ENCODE measurements around the gene NAALADL2. TPM values are rescaled to one million over a fixed set of nuclear protein-coding genes. Genes with fewer than 3 reads are reported as not detected.
"Not testable (repeated sequence)": the region's sequence is repeated elsewhere in the genome, so short reads cannot be mapped to it uniquely, and the experiment has no call there.

Gene NAALADL2
- total RNA-seq, 1 experiment from 2014 or later: 3.1 TPM

- Histone ChIP-seq H3K4me3 (no peak overlapping the region), H3K36me3 (no peaks in the 10 kb centered on the region), H3K9me3 (replicated peaks) (no peaks in the 10 kb centered on the region), H3K27ac (no peak overlapping the region), H3K4me1 (0 out of 2 replicates have a peak, but pooled peaks cover 4% of the 10 kb centered on the region), H3K27me3 (no peaks in the 10 kb centered on the region)
- no peak for DNase-seq
These were observed 239.5 kb downstream of the NAALADL2 start for GRCh38 chr3:175098644-175099043.

- Histone ChIP-seq H3K27me3 (no peaks in the 10 kb centered on the region), H3K36me3 (no peaks in the 10 kb centered on the region), H3K4me3 (no peak overlapping the region), H3K27ac (no peak overlapping the region), H3K4me1 (no peaks in the 10 kb centered on the region), H3K9me3 (replicated peaks) (no peaks in the 10 kb centered on the region)
- no peak for DNase-seq
These were observed 243.0 kb downstream of the NAALADL2 start for GRCh38 chr3:175102161-175102560.

DNA sequence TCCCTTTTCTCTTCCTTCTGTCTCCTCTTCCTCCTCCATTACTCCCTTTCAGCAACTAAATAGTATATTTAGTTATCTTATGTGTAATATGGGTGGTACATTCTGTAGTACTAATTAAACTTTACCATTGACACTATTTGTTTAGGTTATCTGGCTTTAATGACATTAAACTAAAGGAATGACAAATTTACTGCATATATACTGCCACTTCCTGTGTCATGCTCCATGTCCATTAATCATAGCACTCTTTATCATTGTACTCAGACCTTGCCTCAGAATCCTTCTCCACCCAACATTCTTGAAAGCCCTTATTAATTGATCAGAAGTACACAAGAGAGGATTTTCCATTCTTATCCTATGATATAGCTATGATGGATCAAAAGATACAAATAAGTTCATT, 244.2 kb downstream of the NAALADL2 start:
- no peak overlapping the region for H3K4me3 ChIP-seq
- no peaks in the 10 kb centered on the region for H3K36me3 ChIP-seq
- no peaks in the 10 kb centered on the region for H3K27me3 ChIP-seq
- no peaks in the 10 kb centered on the region for H3K4me1 ChIP-seq
- no peak overlapping the region for H3K27ac ChIP-seq
- no peaks in the 10 kb centered on the region for H3K9me3 ChIP-seq (replicated peaks)
- DNase-seq: no peak

GRCh38 chr3:175105066-175105465, 245.9 kb downstream of the NAALADL2 start:
- Histone ChIP-seq H3K4me1 (no peaks in the 10 kb centered on the region), H3K36me3 (no peaks in the 10 kb centered on the region), H3K27ac (no peak overlapping the region), H3K9me3 (replicated peaks) (no peaks in the 10 kb centered on the region), H3K4me3 (no peak overlapping the region), H3K27me3 (no peaks in the 10 kb centered on the region)
- no peak for DNase-seq

DNA sequence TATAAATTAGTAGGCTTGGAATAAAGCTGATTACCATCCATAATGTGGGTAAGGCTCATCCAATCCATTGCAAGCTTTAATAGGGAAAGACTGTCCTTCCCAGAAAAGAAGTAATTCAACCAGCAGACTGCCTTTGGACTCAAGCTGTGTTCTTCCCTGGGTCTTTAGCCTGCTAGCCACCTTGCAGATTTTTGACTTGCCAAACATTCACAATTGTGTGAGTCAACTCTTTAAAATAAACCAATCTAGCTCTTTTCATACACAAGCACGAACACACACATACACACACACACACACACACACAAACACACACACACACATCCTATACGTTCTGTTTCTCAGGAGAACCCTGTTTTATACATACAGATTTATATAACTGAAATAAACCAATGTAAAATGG, 248.1 kb downstream of the NAALADL2 start:
- H3K9me3 ChIP-seq (replicated peaks): no peaks in the 10 kb centered on the region
- no peaks in the 10 kb centered on the region for H3K27me3 ChIP-seq
- H3K4me3 ChIP-seq: no peak overlapping the region
- H3K36me3 ChIP-seq: no peaks in the 10 kb centered on the region
- DNase-seq: no peak
- no peaks in the 10 kb centered on the region for H3K4me1 ChIP-seq
- no peak overlapping the region for H3K27ac ChIP-seq

GRCh38 chr3:175107995-175108394, 248.9 kb downstream of the NAALADL2 start:
- Histone ChIP-seq H3K27ac (no peak overlapping the region), H3K4me3 (no peak overlapping the region), H3K27me3 (no peaks in the 10 kb centered on the region), H3K4me1 (no peaks in the 10 kb centered on the region), H3K36me3 (no peaks in the 10 kb centered on the region), H3K9me3 (replicated peaks) (no peaks in the 10 kb centered on the region)
- DNase-seq: no peak

DNA sequence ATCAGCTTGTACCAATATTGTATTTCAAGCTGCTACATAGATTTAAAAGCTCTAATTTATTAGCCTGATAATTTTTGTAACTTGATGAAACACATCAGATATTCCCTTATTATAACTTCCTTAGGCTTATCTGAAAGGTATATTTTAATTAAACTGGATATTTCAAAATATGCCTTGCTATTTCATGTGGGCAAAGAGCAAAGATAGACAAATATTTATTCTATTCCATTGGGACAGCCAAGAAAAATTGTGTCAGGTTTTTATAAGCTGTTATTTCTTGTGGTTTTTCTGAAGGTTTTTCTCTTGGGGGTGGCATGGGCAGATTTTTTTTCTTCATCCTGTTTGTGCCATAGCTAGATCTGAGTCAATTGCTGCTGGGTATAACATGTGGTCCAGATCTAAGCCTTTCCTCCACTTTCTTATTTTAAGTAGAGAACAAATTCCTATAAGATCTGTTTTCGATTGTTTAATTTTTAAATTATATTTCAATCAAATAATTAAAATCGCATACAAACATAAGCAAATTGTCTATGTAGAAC, 249.5 kb downstream of the NAALADL2 start:
- Histone ChIP-seq H3K36me3 (no peaks in the 10 kb centered on the region), H3K4me1 (no peaks in the 10 kb centered on the region), H3K27me3 (no peaks in the 10 kb centered on the region), H3K9me3 (replicated peaks) (no peaks in the 10 kb centered on the region), H3K4me3 (no peak overlapping the region), H3K27ac (no peak overlapping the region)
- DNase-seq: no peak

GRCh38 chr3:175111036-175111435, 251.9 kb downstream of the NAALADL2 start:
- Histone ChIP-seq H3K9me3 (replicated peaks) (0 out of 2 replicates have a peak, but pooled peaks cover 2% of the 10 kb centered on the region), H3K27ac (no peak overlapping the region), H3K36me3 (no peaks in the 10 kb centered on the region), H3K27me3 (no peaks in the 10 kb centered on the region), H3K4me3 (no peak overlapping the region), H3K4me1 (no peaks in the 10 kb centered on the region)
- DNase-seq: no peak

DNA sequence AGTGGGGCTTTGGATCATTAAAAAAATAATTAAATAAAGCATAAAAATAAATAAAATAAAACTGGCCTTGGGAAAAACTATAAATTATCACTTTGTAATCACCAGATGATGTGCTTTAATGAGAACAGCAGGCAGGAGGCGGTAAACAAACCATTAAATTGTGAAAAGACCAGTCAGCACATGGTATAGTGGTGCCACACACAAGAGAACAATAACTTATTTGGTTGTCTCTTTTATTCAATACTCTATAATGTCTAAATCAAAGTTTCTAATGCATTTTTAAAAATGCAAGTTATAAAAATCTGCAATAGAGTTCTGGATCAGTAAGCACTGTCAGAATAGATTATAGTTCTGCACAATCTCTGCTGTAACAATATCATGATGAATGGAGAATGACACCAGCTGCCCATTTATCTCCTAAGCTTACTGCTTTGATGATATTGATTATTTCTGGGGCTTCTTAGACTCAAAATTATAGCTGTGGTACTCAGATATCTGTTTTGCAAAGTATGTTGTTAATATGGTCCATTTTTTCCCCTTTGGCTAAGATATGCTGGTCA, 259.3 kb downstream of the NAALADL2 start:
- DNase-seq: no peak
- H3K4me3 ChIP-seq: no peak overlapping the region

DNA sequence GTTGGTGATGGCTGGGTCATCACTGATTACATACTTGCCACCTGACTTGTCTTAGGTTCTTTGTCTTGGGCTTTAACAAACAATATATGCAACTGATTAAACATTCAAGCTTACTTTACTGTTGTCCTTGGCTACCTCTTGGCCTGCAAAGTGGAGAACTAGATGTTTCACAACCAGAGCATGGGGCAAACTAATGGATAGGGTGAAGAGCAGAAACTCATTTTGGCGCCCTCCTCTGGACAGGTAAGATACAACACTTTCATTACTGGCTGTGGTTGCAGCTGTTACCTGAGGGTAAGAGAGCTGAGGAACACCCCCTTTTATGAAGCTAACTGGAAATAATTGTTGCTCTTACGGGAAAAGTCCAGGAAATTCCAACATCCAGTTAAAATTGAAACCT, 262.1 kb downstream of the NAALADL2 start:
- Histone ChIP-seq H3K27me3 (no peaks in the 10 kb centered on the region), H3K4me3 (no peak overlapping the region), H3K9me3 (replicated peaks) (peaks cover 5% of the 10 kb centered on the region; the same call in 1 of the 2 replicates), H3K4me1 (no peaks in the 10 kb centered on the region), H3K27ac (no peak overlapping the region), H3K36me3 (no peaks in the 10 kb centered on the region)
- DNase-seq: peak in 1 of 2 experiments; percentile 9

More for the DNA sequence above, 259.3 kb downstream of the NAALADL2 start:
- Histone ChIP-seq H3K27me3 (no peaks in the 10 kb centered on the region), H3K36me3 (no peaks in the 10 kb centered on the region), H3K9me3 (replicated peaks) (0 out of 2 replicates have a peak, but pooled peaks cover 2% of the 10 kb centered on the region), H3K27ac (no peak overlapping the region), H3K4me1 (no peaks in the 10 kb centered on the region)

- no peak for DNase-seq
- Histone ChIP-seq H3K27ac (no peak overlapping the region), H3K4me3 (no peak overlapping the region), H3K9me3 (replicated peaks) (peaks cover 5% of the 10 kb centered on the region; the same call in 1 of the 2 replicates), H3K4me1 (no peaks in the 10 kb centered on the region), H3K36me3 (no peaks in the 10 kb centered on the region), H3K27me3 (no peaks in the 10 kb centered on the region)
These were observed 268.0 kb downstream of the NAALADL2 start for GRCh38 chr3:175127075-175127662.

- Histone ChIP-seq H3K27me3 (no peaks in the 10 kb centered on the region), H3K9me3 (replicated peaks) (peaks cover 4% of the 10 kb centered on the region; the same call in 1 of the 2 replicates), H3K27ac (no peak overlapping the region), H3K36me3 (no peaks in the 10 kb centered on the region), H3K4me1 (no peaks in the 10 kb centered on the region), H3K4me3 (no peak overlapping the region)
- no peak for DNase-seq
These were observed 270.0 kb downstream of the NAALADL2 start for GRCh38 chr3:175129126-175129525.

DNA sequence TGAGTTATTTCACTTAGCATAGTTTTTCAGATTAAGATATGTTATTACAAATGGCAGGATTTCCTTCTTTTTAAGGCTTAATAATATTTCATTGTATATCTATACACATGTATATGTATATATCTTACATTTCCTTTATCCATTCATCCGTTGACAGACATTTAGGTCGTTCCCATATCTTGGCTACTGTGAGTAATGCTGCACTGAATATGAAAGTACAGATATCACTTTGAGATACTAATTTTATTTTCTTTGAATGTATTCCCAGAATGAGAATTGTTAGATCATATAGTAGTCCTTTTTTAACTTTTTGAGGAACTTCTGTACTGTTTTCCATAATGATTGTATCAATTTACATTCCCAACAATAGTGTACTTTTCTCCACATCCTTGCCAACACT, 270.4 kb downstream of the NAALADL2 start:
- Histone ChIP-seq H3K27me3 (no peaks in the 10 kb centered on the region), H3K4me1 (no peaks in the 10 kb centered on the region), H3K27ac (no peak overlapping the region), H3K36me3 (no peaks in the 10 kb centered on the region), H3K9me3 (replicated peaks) (no peaks in the 10 kb centered on the region), H3K4me3 (no peak overlapping the region)
- no peak for DNase-seq

DNA sequence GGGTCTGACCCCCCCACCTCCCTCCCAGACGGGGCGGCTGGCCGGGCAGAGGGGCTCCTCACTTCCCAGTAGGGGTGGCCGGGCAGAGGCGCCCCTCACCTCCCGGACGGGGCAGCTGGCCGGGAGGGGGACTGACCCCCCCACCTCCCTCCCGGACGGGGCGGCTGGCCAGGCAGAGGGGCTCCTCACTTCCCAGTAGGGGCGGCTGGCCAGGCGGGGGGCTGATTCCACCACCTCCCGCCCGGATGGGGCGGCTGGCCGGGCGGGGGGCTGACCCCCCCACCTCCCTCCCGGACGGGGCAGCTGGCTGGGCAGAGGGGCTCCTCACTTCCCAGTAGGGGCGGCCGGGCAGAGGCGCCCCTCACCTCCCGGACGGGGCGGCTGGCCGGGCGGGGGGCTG, 272.7 kb downstream of the NAALADL2 start:
- not testable (repeated sequence) for DNase-seq; H3K27ac ChIP-seq; H3K36me3 ChIP-seq; H3K4me3 ChIP-seq; H3K27me3 ChIP-seq; H3K4me1 ChIP-seq; H3K9me3 ChIP-seq (replicated peaks)

DNA sequence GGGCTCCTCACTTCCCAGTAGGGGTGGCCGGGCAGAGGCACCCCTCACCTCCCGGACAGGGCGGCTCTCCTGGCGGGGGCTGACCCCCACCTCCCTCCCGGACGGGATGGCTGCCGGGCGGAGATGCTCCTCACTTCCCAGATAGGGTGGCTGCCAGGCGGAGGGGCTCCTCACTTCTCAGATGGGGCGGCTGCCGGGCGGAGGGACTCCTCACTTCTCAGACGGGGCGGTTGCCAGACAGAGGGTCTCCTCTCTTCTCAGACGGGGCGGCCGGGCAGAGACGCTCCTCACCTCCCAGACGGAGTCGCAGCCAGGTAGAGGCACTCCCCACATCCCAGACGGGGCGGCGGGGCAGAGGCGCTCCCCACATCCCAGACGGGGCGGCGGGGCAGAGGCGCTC, 273.6 kb downstream of the NAALADL2 start:
- DNase-seq; H3K4me1 ChIP-seq; H3K27me3 ChIP-seq; H3K4me3 ChIP-seq; H3K27ac ChIP-seq; H3K36me3 ChIP-seq; H3K9me3 ChIP-seq (replicated peaks): not testable (repeated sequence)

- no peak overlapping the region for H3K27ac ChIP-seq
- H3K36me3 ChIP-seq: no peaks in the 10 kb centered on the region
- no peak for DNase-seq
- no peak overlapping the region for H3K4me3 ChIP-seq
- no peaks in the 10 kb centered on the region for H3K27me3 ChIP-seq
- peaks cover 6% of the 10 kb centered on the region for H3K4me1 ChIP-seq
- H3K9me3 ChIP-seq (replicated peaks): 0 out of 2 replicates have a peak, but pooled peaks cover 3% of the 10 kb centered on the region
These were observed 285.2 kb downstream of the NAALADL2 start for GRCh38 chr3:175144368-175144767.
